ENCODE results near the gene SCN4B.

GRCh38 chr11:118084656-118085055 lies 68.0 kb downstream of the SCN4B start:
- TF ChIP-seq, protein P1, sequence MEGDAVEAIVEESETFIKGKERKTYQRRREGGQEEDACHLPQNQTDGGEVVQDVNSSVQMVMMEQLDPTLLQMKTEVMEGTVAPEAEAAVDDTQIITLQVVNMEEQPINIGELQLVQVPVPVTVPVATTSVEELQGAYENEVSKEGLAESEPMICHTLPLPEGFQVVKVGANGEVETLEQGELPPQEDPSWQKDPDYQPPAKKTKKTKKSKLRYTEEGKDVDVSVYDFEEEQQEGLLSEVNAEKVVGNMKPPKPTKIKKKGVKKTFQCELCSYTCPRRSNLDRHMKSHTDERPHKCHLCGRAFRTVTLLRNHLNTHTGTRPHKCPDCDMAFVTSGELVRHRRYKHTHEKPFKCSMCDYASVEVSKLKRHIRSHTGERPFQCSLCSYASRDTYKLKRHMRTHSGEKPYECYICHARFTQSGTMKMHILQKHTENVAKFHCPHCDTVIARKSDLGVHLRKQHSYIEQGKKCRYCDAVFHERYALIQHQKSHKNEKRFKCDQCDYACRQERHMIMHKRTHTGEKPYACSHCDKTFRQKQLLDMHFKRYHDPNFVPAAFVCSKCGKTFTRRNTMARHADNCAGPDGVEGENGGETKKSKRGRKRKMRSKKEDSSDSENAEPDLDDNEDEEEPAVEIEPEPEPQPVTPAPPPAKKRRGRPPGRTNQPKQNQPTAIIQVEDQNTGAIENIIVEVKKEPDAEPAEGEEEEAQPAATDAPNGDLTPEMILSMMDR (conservative IDR thresholded peaks at IDR 0.05 in 1 of 2, IDR thresholded peaks at IDR 0.05 in 1 of 2; ENCODE audit: low read depth in 1 of 2, low read length in 2 of 2): no peak
- no peak for TF ChIP-seq EZH2 (IDR thresholded peaks at IDR 0.05; ENCODE audit: low read length, missing control alignments)

Data from fibroblast of lung (primary cell).